ENCODE measurements around the gene SLC9C1. TPM values are rescaled to one million over a fixed set of nuclear protein-coding genes. Genes with fewer than 3 reads are reported as not detected.

SLC9C1 gene
- total RNA-seq, 4 donors from 2014 or later, result not detected

- TF ChIP-seq POLR2AphosphoS5 (IDR thresholded peaks at IDR 0.05) (no peak), EP300 (IDR thresholded peaks at IDR 0.05; ENCODE audit: low read depth) (no peak), POLR2A (IDR thresholded peaks at IDR 0.05) (no peak), CTCF (IDR thresholded peaks at IDR 0.05) (no peak)
- Histone ChIP-seq H3K36me3 (no peaks in the 10 kb centered on the region), H3K9me3 (no peaks in the 10 kb centered on the region), H3K27ac (no peak overlapping the region), H3K4me1 (no peaks in the 10 kb centered on the region), H3K4me3 (no peak overlapping the region), H3K27me3 (no peaks in the 10 kb centered on the region)
- in situ Hi-C loops (cut with MboI; ENCODE audit: low pct_ligation_motif_present in 1 of 4, low pct_unique_long_range_greater_than_20kb in 1 of 4, low sequenced_read_pairs in 3 of 4), result no loop called here
- 81% methylated on average over 2 of the region's 2 CpGs; no CpG with 5 or more reads in 1 of the 2 donors for WGBS, 2 donors (ENCODE audit: low coverage in 1 of 2)
- no peak for DNase-seq
- intact Hi-C loops (cut with DNase I; ENCODE audit: low total_unique reads), result no loop called here
These were observed 126.3 kb downstream of the SLC9C1 start for GRCh38 chr3:112167758-112168157.

- no peak for DNase-seq
- H3K4me1 ChIP-seq, result peaks cover 0 to 6% (median 3%) of the 10 kb centered on the region in 4 donors
- intact Hi-C loops (cut with DNase I; ENCODE audit: low total_unique reads), result no loop called here
- peaks cover 13 to 19% of the 10 kb centered on the region in 2 donors for H3K9me3 ChIP-seq
- in situ Hi-C loops (cut with MboI; ENCODE audit: low pct_ligation_motif_present in 1 of 4, low pct_unique_long_range_greater_than_20kb in 1 of 4, low sequenced_read_pairs in 3 of 4), result loop anchor here in 2 of 4 donors (25.0 kb wide), 1 partner anchor 363 kb away; no protein-coding TSS in a partner anchor
- no peak overlapping the region for H3K4me3 ChIP-seq
- TF ChIP-seq CTCF (IDR thresholded peaks at IDR 0.05) (no peak), POLR2A (IDR thresholded peaks at IDR 0.05) (no peak), POLR2AphosphoS5 (IDR thresholded peaks at IDR 0.05) (no peak), EP300 (IDR thresholded peaks at IDR 0.05; ENCODE audit: low read depth) (no peak)
- H3K27ac ChIP-seq, result no peak overlapping the region
- WGBS, 2 donors (ENCODE audit: low coverage in 1 of 2), result 91% methylated on average over 1 of the region's 1 CpG; no CpG with 5 or more reads in 1 of the 2 donors
- no peaks in the 10 kb centered on the region for H3K27me3 ChIP-seq
- H3K36me3 ChIP-seq, result no peaks in the 10 kb centered on the region
These were observed 144.9 kb downstream of the SLC9C1 start for GRCh38 chr3:112149136-112149535.

- no peak for DNase-seq
- intact Hi-C loops (cut with DNase I; ENCODE audit: low total_unique reads), result no loop called here
- TF ChIP-seq CTCF (IDR thresholded peaks at IDR 0.05), result no peak
- no peak for TF ChIP-seq POLR2A (IDR thresholded peaks at IDR 0.05)
- no peak for TF ChIP-seq POLR2AphosphoS5 (IDR thresholded peaks at IDR 0.05)
- TF ChIP-seq EP300 (IDR thresholded peaks at IDR 0.05; ENCODE audit: low read depth), result no peak
- in situ Hi-C loops (cut with MboI; ENCODE audit: low pct_ligation_motif_present in 1 of 4, low pct_unique_long_range_greater_than_20kb in 1 of 4, low sequenced_read_pairs in 3 of 4), result loop anchor here in 2 of 4 donors (25.0 kb wide), 1 partner anchor 369 kb away; no protein-coding TSS in a partner anchor
- Histone ChIP-seq H3K4me1 (no peaks in the 10 kb centered on the region), H3K9me3 (peaks cover 13 to 14% of the 10 kb centered on the region in 2 donors), H3K36me3 (no peaks in the 10 kb centered on the region), H3K27ac (no peak overlapping the region), H3K27me3 (no peaks in the 10 kb centered on the region), H3K4me3 (no peak overlapping the region)
- 38 to 68% methylated on average over 1 of the region's 1 CpG for WGBS, 2 donors (ENCODE audit: low coverage in 1 of 2)
These were observed 150.3 kb downstream of the SLC9C1 start for GRCh38 chr3:112143689-112144088.

- H3K36me3 ChIP-seq, result no peaks in the 10 kb centered on the region
- DNase-seq, result no peak
- no peak overlapping the region for H3K27ac ChIP-seq
- H3K4me1 ChIP-seq, result no peaks in the 10 kb centered on the region
- WGBS, 2 donors (ENCODE audit: low coverage in 1 of 2), result 69 to 100% methylated on average over 1 of the region's 1 CpG
- intact Hi-C loops (cut with DNase I; ENCODE audit: low total_unique reads) (no loop called here), in situ Hi-C loops (cut with MboI; ENCODE audit: low pct_ligation_motif_present in 1 of 4, low pct_unique_long_range_greater_than_20kb in 1 of 4, low sequenced_read_pairs in 3 of 4) (loop anchor here in 2 of 4 donors (25.0 kb wide), 1 partner anchor 369 kb away; no protein-coding TSS in a partner anchor)
- H3K27me3 ChIP-seq, result no peaks in the 10 kb centered on the region
- H3K9me3 ChIP-seq, result peaks cover 12 to 13% of the 10 kb centered on the region in 2 donors
- no peak for TF ChIP-seq POLR2A (IDR thresholded peaks at IDR 0.05)
- TF ChIP-seq EP300 (IDR thresholded peaks at IDR 0.05; ENCODE audit: low read depth), result no peak
- no peak for TF ChIP-seq CTCF (IDR thresholded peaks at IDR 0.05)
- no peak for TF ChIP-seq POLR2AphosphoS5 (IDR thresholded peaks at IDR 0.05)
- no peak overlapping the region for H3K4me3 ChIP-seq
These were observed 150.8 kb downstream of the SLC9C1 start for GRCh38 chr3:112143251-112143650.
